Ramos (cell line): ENCODE measurements around the gene TBL1XR1.
"Not testable (repeated sequence)": the region's sequence is repeated elsewhere in the genome, so short reads cannot be mapped to it uniquely, and the experiment has no call there.

Experiments
- in situ Hi-C: fragments of 300-500 bp; cut with MboI; formaldehyde crosslinking; loops from one replicate; pipeline ENCODE4 v1.14.3; 2022; ENCODE audit warnings: low sequenced_read_pairs; ENCODE audit not compliant: unreplicated experiment

TBL1XR1 gene

DNA sequence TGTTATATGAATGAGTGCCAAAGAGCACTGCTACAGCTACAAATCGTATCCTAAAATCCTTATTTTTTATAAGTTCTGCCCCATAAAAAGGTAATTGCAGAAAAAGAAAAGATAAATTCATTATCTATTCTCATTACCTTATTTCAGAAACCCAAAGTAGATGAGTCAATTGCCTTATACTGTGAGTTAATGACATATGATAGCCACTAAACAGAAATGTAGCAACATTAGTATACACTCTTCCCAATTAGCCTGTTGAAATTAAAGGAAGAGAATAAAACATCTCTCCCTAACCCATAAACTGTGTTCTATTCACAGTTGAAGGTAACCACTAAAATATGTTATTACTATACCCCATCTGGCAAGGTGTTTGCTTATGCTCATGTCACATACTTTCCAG lies 11.0 kb downstream of the TBL1XR1 start:
- in situ Hi-C loops: loop anchor here (10.0 kb wide), 1 partner anchor 132 kb away; no protein-coding TSS in a partner anchor

GRCh38 chr3:177185035-177185574 lies 12.2 kb downstream of the TBL1XR1 start:
- in situ Hi-C loops: loop anchor here (10.0 kb wide), 1 partner anchor 130 kb away; no protein-coding TSS in a partner anchor

GRCh38 chr3:177184602-177185001 lies 12.7 kb downstream of the TBL1XR1 start:
- in situ Hi-C loops: loop anchor here (10.0 kb wide), 1 partner anchor 130 kb away; no protein-coding TSS in a partner anchor

- in situ Hi-C loops: loop anchor here (10.0 kb wide), 1 partner anchor 128 kb away; no protein-coding TSS in a partner anchor
These were observed 14.9 kb downstream of the TBL1XR1 start for GRCh38 chr3:177182352-177182751.

DNA sequence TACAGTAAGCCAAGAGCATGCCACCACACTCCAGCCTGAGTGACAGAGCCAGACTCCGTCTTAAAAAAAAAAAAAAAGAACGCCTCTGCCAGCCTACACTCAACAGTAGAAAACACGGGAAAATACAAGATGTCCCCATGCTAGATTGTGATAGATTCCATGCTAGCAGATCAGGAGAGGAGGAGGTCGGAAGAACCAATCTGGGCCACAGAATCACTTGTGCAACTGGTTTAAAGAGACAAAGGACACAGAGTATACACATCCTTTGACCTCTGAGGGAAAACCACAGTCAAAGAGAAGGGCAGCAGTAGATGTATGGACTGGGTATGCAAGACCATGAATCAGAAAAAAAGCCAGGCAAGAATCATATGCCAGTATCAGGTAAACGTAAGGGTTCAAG lies 15.9 kb downstream of the TBL1XR1 start:
- in situ Hi-C loops: loop anchor here (10.0 kb wide), 1 partner anchor 127 kb away; no protein-coding TSS in a partner anchor

- in situ Hi-C loops: loop anchor here (10.0 kb wide), 1 partner anchor 126 kb away; no protein-coding TSS in a partner anchor
These were observed 16.8 kb downstream of the TBL1XR1 start for GRCh38 chr3:177180506-177180905.

- in situ Hi-C loops: loop anchor here (10.0 kb wide), 1 partner anchor 125 kb away; no protein-coding TSS in a partner anchor
These were observed 17.8 kb downstream of the TBL1XR1 start for GRCh38 chr3:177179281-177180067.

GRCh38 chr3:177177749-177178221 lies 19.5 kb downstream of the TBL1XR1 start:
- in situ Hi-C loops: no loop called here

DNA sequence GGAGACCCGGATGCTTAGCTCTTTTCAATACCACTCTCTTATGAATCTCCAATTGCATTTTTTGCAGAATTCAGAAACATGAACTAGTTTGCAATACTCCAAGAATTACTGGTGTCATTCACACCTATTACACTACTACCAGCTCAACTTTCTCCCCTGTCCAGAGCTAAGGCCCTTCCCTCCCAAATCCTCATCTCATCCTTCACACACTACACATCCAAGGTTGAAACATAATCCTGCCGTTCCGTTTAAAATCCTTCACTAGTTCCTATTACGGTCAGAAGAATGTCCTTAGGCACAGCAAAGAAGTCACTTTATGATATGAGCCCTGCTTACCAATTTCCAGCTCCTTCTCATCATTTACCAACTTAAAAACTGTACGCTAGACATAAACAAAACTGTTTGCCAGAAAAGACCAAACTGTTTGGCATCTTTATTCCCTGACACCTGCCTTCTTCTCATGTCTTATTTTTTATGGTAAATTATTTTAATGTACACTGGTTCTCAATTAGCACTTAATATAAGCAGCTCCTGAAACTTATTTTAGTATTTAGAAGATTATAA lies 22.6 kb downstream of the TBL1XR1 start:
- in situ Hi-C loops: no loop called here

- in situ Hi-C loops: no loop called here
These were observed 27.2 kb downstream of the TBL1XR1 start for GRCh38 chr3:177169936-177170722.

- in situ Hi-C loops: no loop called here
These were observed 28.9 kb downstream of the TBL1XR1 start for GRCh38 chr3:177168431-177168830.

- in situ Hi-C loops: no loop called here
These were observed 34.5 kb downstream of the TBL1XR1 start for GRCh38 chr3:177162742-177163141.

GRCh38 chr3:177161603-177162002 lies 35.7 kb downstream of the TBL1XR1 start:
- in situ Hi-C loops: not testable (repeated sequence)

- in situ Hi-C loops: no loop called here
These were observed 38.8 kb downstream of the TBL1XR1 start for GRCh38 chr3:177158461-177158860.

DNA sequence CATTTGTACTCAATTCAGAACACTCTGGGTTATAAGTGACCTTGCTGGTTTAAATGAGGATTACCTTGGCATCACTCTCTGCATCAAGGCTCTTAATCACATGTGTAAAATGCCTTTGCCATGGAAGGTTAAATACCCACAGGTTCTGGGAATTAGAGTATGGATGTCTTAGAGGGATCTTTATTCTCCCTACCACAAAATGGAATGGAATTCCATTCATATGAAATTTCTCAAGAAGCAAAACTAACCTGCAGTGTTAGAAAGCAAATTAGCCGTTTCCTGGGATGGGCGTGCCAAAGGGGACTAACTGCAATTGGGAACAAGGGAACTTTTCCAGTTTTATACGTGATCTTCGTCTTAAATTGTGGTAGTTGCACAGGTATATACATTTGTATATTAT lies 39.8 kb downstream of the TBL1XR1 start:
- in situ Hi-C loops: no loop called here

DNA sequence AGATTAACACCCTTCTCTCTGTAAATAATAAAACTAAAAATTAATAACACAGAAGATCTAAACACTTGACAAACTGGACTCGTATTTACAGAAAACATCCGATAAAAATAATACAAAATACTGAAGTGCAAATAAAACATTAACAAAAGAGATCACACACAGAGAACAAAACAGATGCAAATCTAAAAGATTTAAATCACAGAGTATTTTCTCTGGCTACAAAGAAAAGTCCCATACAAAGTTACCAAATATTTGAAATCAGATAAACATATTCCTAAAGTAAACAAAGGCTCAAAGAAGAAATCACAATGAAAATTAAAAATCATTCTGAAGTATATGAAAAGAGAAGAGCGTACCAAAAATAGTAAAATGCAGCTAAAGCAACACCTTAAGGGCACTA lies 42.5 kb downstream of the TBL1XR1 start:
- in situ Hi-C loops: no loop called here

DNA sequence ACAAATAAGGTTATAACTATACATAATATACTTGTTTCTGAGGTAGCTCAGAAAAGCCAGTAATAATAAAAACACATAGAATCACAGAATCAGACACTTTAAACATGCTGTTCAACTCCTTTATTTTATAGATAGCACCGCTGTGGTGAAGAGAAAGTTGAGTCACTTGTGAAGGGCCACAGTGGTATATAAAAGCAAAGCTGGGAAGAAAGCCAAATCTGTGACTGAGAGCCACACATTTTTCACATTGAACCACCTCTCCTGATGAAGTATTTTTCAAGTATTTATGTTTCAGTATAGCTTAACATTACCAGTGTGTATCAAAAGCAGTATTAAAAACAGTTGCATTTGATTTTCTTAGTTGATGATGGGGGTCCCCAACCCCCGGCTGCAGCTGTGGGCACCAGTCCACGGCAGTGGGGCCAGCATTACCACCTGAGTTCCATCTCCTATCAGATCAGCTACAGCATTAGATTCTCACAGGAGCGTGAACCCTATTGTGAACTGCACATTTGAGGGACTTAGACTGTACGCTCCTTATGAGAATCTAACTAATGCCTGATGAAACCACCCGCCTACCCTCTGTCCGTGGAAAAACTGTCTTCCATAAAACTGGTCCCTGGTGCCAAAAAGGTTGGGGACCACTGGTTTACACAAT lies 46.2 kb downstream of the TBL1XR1 start:
- in situ Hi-C loops: no loop called here

GRCh38 chr3:177150218-177150916 lies 46.9 kb downstream of the TBL1XR1 start:
- in situ Hi-C loops: no loop called here

DNA sequence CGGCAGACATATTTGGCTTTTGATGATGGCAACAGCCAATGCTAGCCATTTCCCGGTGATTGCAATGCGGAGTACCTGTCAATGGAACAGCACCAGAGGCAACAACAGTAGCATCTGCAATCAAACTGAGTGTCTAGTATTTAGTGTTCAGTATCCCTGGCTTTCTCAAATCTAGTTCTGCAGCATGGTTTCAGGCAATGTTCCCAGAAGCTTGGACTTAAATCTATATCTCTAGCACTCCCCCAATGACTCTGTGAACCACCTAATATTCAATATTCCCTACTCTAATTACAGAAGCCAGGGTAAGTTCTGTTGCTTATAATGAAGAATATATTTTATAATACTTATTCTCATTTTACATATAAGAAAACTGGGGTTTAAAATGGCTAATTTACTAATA lies 48.2 kb downstream of the TBL1XR1 start:
- in situ Hi-C loops: no loop called here
